IMR-90 (cell line): ENCODE data around the gene AK1. TPM values are rescaled to one million over a fixed set of nuclear protein-coding genes. Genes with fewer than 3 reads are reported as not detected.
A peak's percentile ranks its signal among the peaks of the same experiment; 100 is the strongest.

Source experiments
- ATAC-seq: fragments of 200-7000 bp; cut with Tn5 transposase; 2 replicates; pipeline ENCODE4 v1.9.1; 2020; ENCODE audit warnings: low read depth, mild to moderate bottlenecking, moderate library complexity
- BruUV-seq: library from RNA; stranded (reverse); fragments of 400-500 nt; replicated peaks from 2 replicates; lab custom pipeline; 2021; lab: Mats Ljungman, UMichigan
- CTCF ChIA-PET: fragments of 300-600 bp; formaldehyde crosslinking; extraction: SDS; loops from one replicate; lab custom pipeline; 2021; ENCODE audit warnings: antibody characterized with exemption; lab: Yijun Ruan, JAX
- POLR2A ChIA-PET: fragments of 300-600 bp; sonication (Branson Sonifier 250); formaldehyde crosslinking; loops from one replicate; lab custom pipeline; 2022; ENCODE audit warnings: antibody characterized with exemption; ENCODE audit not compliant: unreplicated experiment; lab: Charles Lee
- DNase-seq: peaks from one replicate; pipeline ENCODE4 v3.0.0; 2013
- H2AFZ ChIP-seq: replicated peaks from 2 replicates; pipeline ENCODE3; 2013; ENCODE audit warnings: low read length, mild to moderate bottlenecking; ENCODE audit not compliant: poor library complexity
- H2AK5ac ChIP-seq: 2 replicates; pipeline ENCODE4 v1.6.1; 2013; ENCODE audit warnings: low read depth, low read length, inconsistent platforms
- H2AK9ac ChIP-seq: replicated peaks from 2 replicates; pipeline ENCODE3; 2013; ENCODE audit warnings: mild to moderate bottlenecking, low read depth, low read length, moderate library complexity; ENCODE audit not compliant: poor library complexity
- H2BK120ac ChIP-seq: 2 replicates; pipeline ENCODE4 v1.6.1; 2013; ENCODE audit warnings: low read depth, low read length, inconsistent platforms
- H2BK15ac ChIP-seq: 3 replicates; pipeline ENCODE4 v1.6.1; 2013; ENCODE audit warnings: low read depth, low read length, inconsistent platforms
- H2BK20ac ChIP-seq: 2 replicates; pipeline ENCODE4 v1.6.1; 2013; ENCODE audit warnings: low read depth, mild to moderate bottlenecking, inconsistent platforms, low read length, moderate library complexity
- H2BK5ac ChIP-seq: 2 replicates; pipeline ENCODE4 v1.6.1; 2013; ENCODE audit warnings: mild to moderate bottlenecking, low read depth, low read length, inconsistent platforms; ENCODE audit not compliant: poor library complexity, severe bottlenecking
- H3K14ac ChIP-seq: replicated peaks from 2 replicates; pipeline ENCODE4 v1.6.1; 2013; ENCODE audit warnings: low read depth, low read length, inconsistent platforms
- H3K18ac ChIP-seq: 2 replicates; pipeline ENCODE4 v1.6.1; 2013; ENCODE audit warnings: low read depth, low read length, control low read depth
- H3K23ac ChIP-seq: 2 replicates; pipeline ENCODE4 v1.6.1; 2013; ENCODE audit warnings: low read depth, low read length, inconsistent platforms
- H3K27ac ChIP-seq: 2 replicates; pipeline ENCODE4 v1.5.1; 2013; ENCODE audit warnings: mild to moderate bottlenecking, control low read depth, low read length; ENCODE audit not compliant: insufficient read depth
- H3K27me3 ChIP-seq: 2 replicates; pipeline ENCODE4 v1.6.1; 2013; ENCODE audit warnings: low read length; ENCODE audit not compliant: control insufficient read depth, insufficient read depth
- H3K36me3 ChIP-seq: 2 replicates; pipeline ENCODE4 v1.6.1; 2013; ENCODE audit warnings: low read length, mixed read lengths; ENCODE audit not compliant: control insufficient read depth, insufficient read depth
- H3K4ac ChIP-seq: 2 replicates; pipeline ENCODE4 v1.6.1; 2013; ENCODE audit warnings: low read depth, low read length, inconsistent platforms
- H3K4me1 ChIP-seq: 2 replicates; pipeline ENCODE4 v1.6.1; 2013; ENCODE audit warnings: low read length, mixed read lengths; ENCODE audit not compliant: control insufficient read depth, insufficient read depth
- H3K4me2 ChIP-seq: 2 replicates; pipeline ENCODE4 v1.6.1; 2013; ENCODE audit warnings: low read depth, mild to moderate bottlenecking, control low read depth, low read length, moderate library complexity
- H3K4me3 ChIP-seq: 2 replicates; pipeline ENCODE4 v1.5.1; 2013; ENCODE audit warnings: low read depth, mild to moderate bottlenecking, control low read depth, low read length, moderate library complexity; ENCODE audit not compliant: insufficient read depth
- H3K56ac ChIP-seq: 2 replicates; pipeline ENCODE4 v1.6.1; 2013; ENCODE audit warnings: low read length, inconsistent platforms; ENCODE audit not compliant: insufficient read depth; ENCODE audit errors: extremely low read depth
- H3K79me1 ChIP-seq, 2 experiments: 2 replicates each; pipeline ENCODE4 v1.6.1; 2013; ENCODE audit warnings: low read length in 2 of 2, inconsistent platforms in 1 of 2, low read depth in 1 of 2
- H3K9ac ChIP-seq: 2 replicates; pipeline ENCODE4 v1.6.1; 2013; ENCODE audit warnings: low read depth, low read length, control low read depth
- H3K9me1 ChIP-seq: 2 replicates; pipeline ENCODE4 v1.6.1; 2013; ENCODE audit warnings: low read length, inconsistent platforms; ENCODE audit not compliant: insufficient read depth
- H3K9me3 ChIP-seq: 2 replicates; pipeline ENCODE4 v1.6.1; 2013; ENCODE audit warnings: low read length; ENCODE audit not compliant: control insufficient read depth, insufficient read depth
- H4K20me1 ChIP-seq: 2 replicates; pipeline ENCODE4 v1.6.1; 2013; ENCODE audit warnings: low read length, inconsistent platforms; ENCODE audit not compliant: insufficient read depth
- H4K5ac ChIP-seq: 2 replicates; pipeline ENCODE4 v1.6.1; 2013; ENCODE audit warnings: mild to moderate bottlenecking, low read depth, low read length, control low read depth
- H4K8ac ChIP-seq, 2 experiments: 2 replicates each; pipeline ENCODE4 v1.6.1; 2013; ENCODE audit warnings: low read depth in 2 of 2, low read length in 2 of 2, control low read depth in 1 of 2, inconsistent platforms in 1 of 2
- H4K91ac ChIP-seq: 2 replicates; pipeline ENCODE4 v1.6.1; 2013; ENCODE audit warnings: low read depth, low read length, inconsistent platforms; ENCODE audit not compliant: insufficient read depth
- MAFK ChIP-seq: IDR thresholded peaks from 2 replicates; pipeline ENCODE4 v1.6.1; 2012; ENCODE audit warnings: low read depth, low read length, improper control_type of control experiment
- SMC3 ChIP-seq: fragments of 150-350 bp; IDR thresholded peaks from 2 replicates; pipeline ENCODE4 v1.6.1; 2016; ENCODE audit warnings: low read depth, mild to moderate bottlenecking, antibody characterized with exemption, low read length, moderate library complexity
- WGBS, 2 experiments: methylation state at CpG; one replicate each; pipeline versions ENCODE4 v1.1.5 to v1.1.7; 2013; ENCODE audit warnings: missing lambda C conversion rate in 2 of 2; ENCODE audit not compliant: insufficient read length in 1 of 2; ENCODE audit errors: extremely low coverage in 2 of 2; 5-methylcytosine and 5-hydroxymethylcytosine counted together
- dilution Hi-C: fragments of 300-500 bp; cut with HindIII; formaldehyde crosslinking; loops from one replicate; pipeline ENCODE4 v1.14.3; 2018; ENCODE audit warnings: low sequenced_read_pairs; ENCODE audit not compliant: unreplicated experiment
- in situ Hi-C: fragments of 300-500 bp; cut with MboI; formaldehyde crosslinking; loops from 3 replicates; pipeline ENCODE4 v1.14.3; 2019; ENCODE audit warnings: low sequenced_read_pairs, inconsistent platforms, mixed read lengths
- intact Hi-C: fragments of 100-400 bp; cut with micrococcal nuclease; formaldehyde crosslinking; loops from 2 replicates; pipeline ENCODE4 v1.10.0; 2022
- polyA plus RNA-seq, 3 experiments: library from polyadenylated mRNA; depleted of rRNA; stranded (reverse); fragments of >200 nt; gene quantifications; 2 replicates each; pipeline ENCODE4 v1.2.3, GENCODE V29; 2012; ENCODE audit warnings: low replicate concordance in 1 of 3
- total RNA-seq: library from RNA; depleted of rRNA; stranded (reverse); fragments of >200 nt; gene quantifications from 2 replicates; pipeline ENCODE4 v1.2.3, GENCODE V29; 2012

The AK1 gene
- total and polyA plus RNA-seq, 2 of the 4 experiments (the other 2 are of a cell fraction), result 44.8 to 119 TPM

DNA sequence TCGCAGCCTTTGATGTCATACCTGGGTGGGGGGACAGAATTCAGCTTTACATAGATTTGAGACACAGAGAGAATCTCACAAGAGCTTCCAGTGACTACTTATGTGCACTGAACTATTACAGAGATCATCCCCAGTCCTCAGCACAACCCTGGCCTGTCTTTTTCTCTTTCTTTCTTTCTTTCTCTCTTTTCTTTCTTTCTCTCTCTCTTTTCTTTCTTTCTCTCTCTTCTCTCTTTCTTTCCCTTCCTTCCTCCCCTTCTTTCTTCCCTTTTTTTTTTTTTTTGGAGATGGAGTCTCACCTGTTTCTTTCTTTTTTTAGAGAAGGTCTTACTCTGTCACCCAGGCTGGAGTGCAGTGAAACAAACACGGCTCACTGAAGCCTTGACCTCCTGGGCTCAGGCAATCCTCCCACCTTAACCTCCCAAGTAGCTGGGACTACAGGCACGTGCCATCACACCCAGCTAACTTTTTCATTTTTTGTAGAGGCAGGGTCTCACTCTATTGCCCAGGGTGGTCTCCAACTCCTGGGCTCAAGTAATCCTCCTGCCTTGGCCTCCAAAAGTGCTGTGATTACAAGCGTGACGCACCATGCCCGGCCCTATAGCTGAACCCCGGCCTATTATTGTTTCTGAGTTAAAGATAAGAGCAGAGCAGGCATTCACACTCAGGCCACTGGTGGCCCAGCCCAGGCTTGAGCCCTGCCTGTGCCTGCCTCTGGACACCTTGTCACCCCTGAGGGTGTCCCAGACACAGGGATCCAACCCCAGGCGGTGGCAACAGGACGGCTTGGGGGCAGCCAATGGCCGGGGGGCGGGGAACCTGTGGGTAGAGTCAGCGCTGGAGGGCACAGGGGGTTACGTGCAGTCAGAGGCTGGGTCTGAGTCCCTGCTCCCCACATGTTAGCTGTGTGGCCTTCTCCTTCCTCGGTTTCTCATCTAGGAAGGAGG is 48.8 kb upstream of the AK1 start:
- Histone ChIP-seq H3K56ac (no peak overlapping the region), H3K9me3 (no peaks in the 10 kb centered on the region), H4K8ac (peak overlapping the region in 1 of 2 experiments; percentile 40; a peak in 1 of 4 replicates), H3K4me2 (no peak overlapping the region), H3K4me1 (peaks cover 8% of the 10 kb centered on the region), H2AK5ac (peak overlapping the region; percentile 74), H4K5ac (no peak overlapping the region), H3K4me3 (no peak overlapping the region), H3K4ac (peak overlapping the region; percentile 44), H2BK5ac (no peak overlapping the region), H3K36me3 (no peaks in the 10 kb centered on the region), H3K14ac (no peak overlapping the region), H2BK120ac (peak overlapping the region; percentile 28; the same call in 1 of the 2 replicates), H2AK9ac (peak overlapping the region; percentile 17), H3K23ac (no peak overlapping the region), H3K27me3 (no peaks in the 10 kb centered on the region), H2BK20ac (no peak overlapping the region), H3K9me1 (peaks cover 13% of the 10 kb centered on the region), H3K79me1 (0 out of 4 replicates have a peak, but pooled peaks cover 0 to 8% of the 10 kb centered on the region in 2 experiments), H2BK15ac (no peak overlapping the region), H2AFZ (peak overlapping the region; percentile 87), H4K20me1 (peaks cover 10% of the 10 kb centered on the region), H3K18ac (no peak overlapping the region), H3K9ac (no peak overlapping the region), H3K27ac (no peak overlapping the region), H4K91ac (no peak overlapping the region)
- ChIA-PET CTCF (interaction anchor here (1.3 to 1.4 kb wide), 2 partner anchors 37 to 192 kb away, joined by 3 read pairs; no protein-coding TSS in a partner anchor), POLR2A (no interaction called here)
- in situ Hi-C loops, result no loop called here
- DNase-seq (no peak), ATAC-seq (no peak)
- TF ChIP-seq MAFK, result no peak
- TF ChIP-seq SMC3, result no peak
- no TSS peak for BruUV-seq
- WGBS, 2 experiments, result 66% methylated on average over 10 of the region's 14 CpGs; no CpG with 5 or more reads in 1 of the 2 experiments
- dilution Hi-C loops, result no loop called here
- intact Hi-C loops, result loop anchor here (10.0 kb wide), 2 partner anchors 421 to 721 kb away; no protein-coding TSS in a partner anchor
